Measurements from ENCODE around the gene IL11RA. TPM values are rescaled to one million over a fixed set of nuclear protein-coding genes. Genes with fewer than 3 reads are reported as not detected.

Gene IL11RA
- polyA plus RNA-seq, 1 experiment = 14.6 TPM

DNA sequence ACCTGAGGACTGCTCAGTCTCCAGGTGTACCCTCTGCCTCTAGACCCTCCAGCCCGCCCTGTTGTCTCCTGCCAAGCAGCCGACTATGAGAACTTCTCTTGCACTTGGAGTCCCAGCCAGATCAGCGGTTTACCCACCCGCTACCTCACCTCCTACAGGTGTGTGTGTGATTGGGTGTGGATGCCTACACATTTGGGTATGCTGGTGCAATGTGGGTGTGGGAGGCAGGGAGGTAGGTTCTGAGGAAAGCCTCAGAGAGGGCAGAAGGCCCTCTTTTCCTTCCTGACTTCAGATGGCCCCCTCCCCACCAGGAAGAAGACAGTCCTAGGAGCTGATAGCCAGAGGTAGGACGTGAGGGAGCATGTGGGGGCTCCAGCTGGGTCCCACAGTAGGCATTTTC lies 5.0 kb downstream of the IL11RA start:
- no peak overlapping the region for H3K4me3 ChIP-seq (ENCODE audit: low read depth, low read length)
- H3K27me3 ChIP-seq (ENCODE audit: control insufficient read depth, insufficient read depth, low read length) = no peaks in the 10 kb centered on the region
- POLR2A ChIA-PET = interaction anchor here (1.8 kb wide), 1 partner anchor 8 kb away, joined by 5 read pairs; no protein-coding TSS in a partner anchor
- CTCF ChIA-PET = interaction anchor here (2.3 kb wide), 1 partner anchor 8 kb away, joined by 7 read pairs; no protein-coding TSS in a partner anchor
- H3K27ac ChIP-seq (ENCODE audit: low read depth, low read length) = no peak overlapping the region
- no peak for DNase-seq (ENCODE audit: low read depth, low spot score)
- TF ChIP-seq CTCF (IDR thresholded peaks at IDR 0.05; ENCODE audit: low read depth, low read length) = no peak
- H3K9me3 ChIP-seq (ENCODE audit: control insufficient read depth, insufficient read depth, low read length) = no peaks in the 10 kb centered on the region

GRCh38 chr9:34658461-34658860 lies 6.5 kb downstream of the IL11RA start:
- Histone ChIP-seq H3K4me3 (ENCODE audit: low read depth, low read length) (no peak overlapping the region), H3K9me3 (ENCODE audit: control insufficient read depth, insufficient read depth, low read length) (no peaks in the 10 kb centered on the region), H3K27me3 (ENCODE audit: control insufficient read depth, insufficient read depth, low read length) (no peaks in the 10 kb centered on the region), H3K27ac (ENCODE audit: low read depth, low read length) (no peak overlapping the region)
- TF ChIP-seq CTCF (IDR thresholded peaks at IDR 0.05; ENCODE audit: low read depth, low read length) = no peak
- CTCF ChIA-PET = interaction anchor here (1.4 kb wide), 1 partner anchor 12 kb away, joined by 5 read pairs; the partner anchor contains the start of gene GALT
- no peak for DNase-seq (ENCODE audit: low read depth, low spot score)
- POLR2A ChIA-PET = no interaction called here

- TF ChIP-seq CTCF (IDR thresholded peaks at IDR 0.05; ENCODE audit: low read depth, low read length) = no peak
- Histone ChIP-seq H3K9me3 (ENCODE audit: control insufficient read depth, insufficient read depth, low read length) (no peaks in the 10 kb centered on the region), H3K4me3 (ENCODE audit: low read depth, low read length) (no peak overlapping the region), H3K27me3 (ENCODE audit: control insufficient read depth, insufficient read depth, low read length) (no peaks in the 10 kb centered on the region), H3K27ac (ENCODE audit: low read depth, low read length) (no peak overlapping the region)
- CTCF ChIA-PET = interaction anchor here (1.4 kb wide), 1 partner anchor 13 kb away, joined by 5 read pairs; the partner anchor contains the start of gene GALT
- no peak for DNase-seq (ENCODE audit: low read depth, low spot score)
- POLR2A ChIA-PET = interaction anchor here (1.3 kb wide), 1 partner anchor 13 kb away, joined by 4 read pairs; the partner anchor contains the start of gene GALT
These were observed 7.7 kb downstream of the IL11RA start for GRCh38 chr9:34659592-34660253.

- ChIA-PET CTCF (interaction anchor here (1.4 to 1.9 kb wide), 2 partner anchors 29 to 40 kb away, joined by 4 read pairs; no protein-coding TSS in a partner anchor), POLR2A (interaction anchor here (1.1 kb wide), 1 partner anchor 11 kb away, joined by 3 read pairs; no protein-coding TSS in a partner anchor)
- H3K27me3 ChIP-seq (ENCODE audit: control insufficient read depth, insufficient read depth, low read length) = no peaks in the 10 kb centered on the region
- no peak within 1 kb of the TSS for H3K27ac ChIP-seq (ENCODE audit: low read depth, low read length)
- DNase-seq (ENCODE audit: low read depth, low spot score) = no peak
- no peak for TF ChIP-seq CTCF (IDR thresholded peaks at IDR 0.05; ENCODE audit: low read depth, low read length)
- no peaks in the 10 kb centered on the region for H3K9me3 ChIP-seq (ENCODE audit: control insufficient read depth, insufficient read depth, low read length)
- H3K4me3 ChIP-seq (ENCODE audit: low read depth, low read length) = no peak within 1 kb of the TSS
These were observed 10.7 kb downstream of the IL11RA start, which contains the start of gene CCL27 for GRCh38 chr9:34662526-34663302. Gene CCL27 (minus strand): TSS chr9:34662657. CDS start chr9:34662633, 24 bp downstream.

DNA sequence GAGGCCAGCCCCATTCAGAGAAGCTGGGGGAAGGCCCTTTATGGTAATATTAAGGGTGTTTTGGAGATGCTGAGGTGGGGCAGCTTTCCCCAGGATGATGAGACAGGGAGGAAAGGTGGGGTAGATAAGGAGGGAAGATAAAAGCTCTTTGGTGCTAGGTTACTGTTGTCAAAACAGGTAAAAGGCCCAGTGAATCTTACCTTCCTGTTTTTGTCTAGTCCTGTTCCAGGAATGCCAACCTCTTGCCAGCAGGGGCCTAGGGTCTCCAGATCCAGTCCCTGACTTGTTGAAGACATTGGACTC lies 11.3 kb downstream of the IL11RA start:
- TF ChIP-seq CTCF (IDR thresholded peaks at IDR 0.05; ENCODE audit: low read depth, low read length) = no peak
- DNase-seq (ENCODE audit: low read depth, low spot score) = no peak
- ChIA-PET CTCF (interaction anchor here (1.4 to 1.9 kb wide), 2 partner anchors 29 to 39 kb away, joined by 4 read pairs; no protein-coding TSS in a partner anchor), POLR2A (no interaction called here)
- Histone ChIP-seq H3K9me3 (ENCODE audit: control insufficient read depth, insufficient read depth, low read length) (no peaks in the 10 kb centered on the region), H3K4me3 (ENCODE audit: low read depth, low read length) (no peak overlapping the region), H3K27ac (ENCODE audit: low read depth, low read length) (no peak overlapping the region), H3K27me3 (ENCODE audit: control insufficient read depth, insufficient read depth, low read length) (no peaks in the 10 kb centered on the region)

All from AG04450 (cell line).